HG03045 (cell line): ENCODE results near the gene SRP14.

Experiments
- ATAC-seq: cut with Tn5 transposase; IDR thresholded peaks from one replicate; pipeline ENCODE4 v1.9.1; 2021; ENCODE audit warnings: mild to moderate bottlenecking, moderate library complexity; ENCODE audit not compliant: unreplicated experiment

SRP14 gene

GRCh38 chr15:40069178-40070165, 30.5 kb upstream of the SRP14 start:
- no peak for ATAC-seq

- no peak for ATAC-seq
Observed at GRCh38 chr15:40067921-40068624, 29.1 kb upstream of the SRP14 start.

- ATAC-seq = no peak
Observed at GRCh38 chr15:40066589-40066988, 27.6 kb upstream of the SRP14 start.

- no peak for ATAC-seq
Observed at GRCh38 chr15:40065166-40065565, 26.2 kb upstream of the SRP14 start.

- peak; percentile 58 for ATAC-seq
Observed at GRCh38 chr15:40064231-40064894, 25.4 kb upstream of the SRP14 start.

GRCh38 chr15:40063563-40064011, 24.6 kb upstream of the SRP14 start:
- ATAC-seq = no peak

- ATAC-seq = no peak
Observed at GRCh38 chr15:40062816-40063562, 24.0 kb upstream of the SRP14 start.

- peak; percentile 64 for ATAC-seq
Observed at GRCh38 chr15:40061212-40061901, 22.4 kb upstream of the SRP14 start.

GRCh38 chr15:40060236-40060961, 21.4 kb upstream of the SRP14 start:
- ATAC-seq = no peak

- no peak for ATAC-seq
Observed at GRCh38 chr15:40059821-40060220, 20.8 kb upstream of the SRP14 start.

GRCh38 chr15:40058476-40059140, 19.6 kb upstream of the SRP14 start:
- ATAC-seq = no peak

GRCh38 chr15:40055576-40056293, 16.8 kb upstream of the SRP14 start:
- no peak for ATAC-seq

- ATAC-seq = peak; percentile 78
Observed at GRCh38 chr15:40054855-40055575, 16.0 kb upstream of the SRP14 start.

- ATAC-seq = peak; percentile 52
Observed at GRCh38 chr15:40054605-40054854, 15.5 kb upstream of the SRP14 start.

GRCh38 chr15:40053831-40054604, 15.0 kb upstream of the SRP14 start:
- peak; percentile 27 for ATAC-seq

- ATAC-seq = no peak
Observed at GRCh38 chr15:40053079-40053830, 14.3 kb upstream of the SRP14 start.
